ENCODE measurements around the gene SDK1.

SDK1 gene

DNA sequence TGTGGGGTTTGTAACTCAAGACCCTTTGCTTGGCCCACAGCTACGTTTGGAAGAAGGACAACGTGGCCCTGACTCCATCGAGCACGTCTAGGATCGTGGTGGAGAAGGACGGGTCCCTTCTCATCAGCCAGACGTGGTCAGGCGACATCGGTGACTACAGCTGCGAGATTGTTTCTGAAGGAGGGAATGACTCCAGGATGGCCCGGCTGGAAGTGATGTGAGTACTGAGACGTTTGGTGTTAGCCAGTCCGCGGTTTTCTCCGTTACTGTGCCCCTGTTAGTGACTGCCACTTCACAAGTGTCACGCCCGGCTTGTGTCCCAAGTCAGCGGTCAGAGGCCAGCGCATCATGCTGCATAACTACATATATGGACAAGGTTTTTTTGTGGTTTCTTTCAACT is 673.3 kb downstream of the SDK1 start:
- Histone ChIP-seq H3K36me3 (ENCODE audit: control insufficient read depth in 1 of 2, insufficient read depth in 2 of 2, low read depth in 1 of 2, low read length in 2 of 2) (peaks cover 7 to 12% of the 10 kb centered on the region in 2 experiments), H2AFZ (ENCODE audit: low read depth, low read length) (no peak overlapping the region), H3K79me1 (replicated peaks; ENCODE audit: low read length, poor library complexity, severe bottlenecking) (no peaks in the 10 kb centered on the region), H3K27me3 (ENCODE audit: control insufficient read depth in 1 of 2, insufficient read depth in 1 of 2, low read length in 2 of 2) (no peaks in the 10 kb centered on the region), H2AK5ac (ENCODE audit: low read length, severe bottlenecking) (no peak overlapping the region), H4K91ac (ENCODE audit: low read length) (no peak overlapping the region), H3K14ac (ENCODE audit: low read length in 2 of 2) (no peak overlapping the region), H2BK15ac (ENCODE audit: low read depth, poor library complexity, severe bottlenecking) (no peak overlapping the region), H3K4me2 (ENCODE audit: low read length, poor library complexity, severe bottlenecking) (no peak overlapping the region), H3K4me3 (ENCODE audit: insufficient read depth in 1 of 2, low read depth in 1 of 2, low read length in 2 of 2) (no peak overlapping the region), H2BK12ac (ENCODE audit: low read length in 2 of 2) (no peak overlapping the region), H3K23ac (ENCODE audit: low read length in 2 of 2) (no peak overlapping the region), H2BK120ac (ENCODE audit: low read depth, low read length) (no peak overlapping the region), H3K4ac (ENCODE audit: low read depth in 1 of 2, low read length in 2 of 2) (no peak overlapping the region), H4K8ac (ENCODE audit: low read length) (no peak overlapping the region), H3K18ac (ENCODE audit: low read depth in 1 of 2, low read length in 2 of 2) (no peak overlapping the region), H3K9me3 (ENCODE audit: control insufficient read depth, low read length) (no peaks in the 10 kb centered on the region), H3K27ac (ENCODE audit: low read length, poor library complexity, severe bottlenecking) (no peak overlapping the region), H3K4me1 (ENCODE audit: control insufficient read depth, insufficient read depth, low read depth, low read length) (no peaks in the 10 kb centered on the region), H3K9ac (ENCODE audit: low read length) (no peak overlapping the region), H2BK5ac (ENCODE audit: low read depth, low read length, poor library complexity, severe bottlenecking) (no peak overlapping the region)
- no peak for DNase-seq
- 96% methylated on average over 19 of the region's 19 CpGs for WGBS

DNA sequence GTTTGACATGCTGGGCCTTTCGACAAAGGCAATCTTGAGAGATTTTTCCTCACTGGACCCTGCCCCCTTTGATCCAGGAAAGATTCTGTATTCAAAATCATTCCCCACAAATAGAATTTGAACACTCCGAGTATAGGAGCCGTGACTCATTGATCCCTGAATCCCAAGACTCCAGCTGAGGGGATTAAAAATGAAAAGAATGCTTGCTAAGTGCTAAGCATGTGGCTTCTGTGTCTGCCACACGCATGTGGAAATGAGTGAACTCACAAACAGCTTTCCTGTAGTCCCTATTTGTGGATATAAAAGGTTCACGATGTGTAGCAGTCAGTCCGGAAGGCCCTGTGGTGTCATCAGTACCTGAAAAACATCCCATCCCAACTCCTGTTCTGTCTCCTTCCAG is 674.3 kb downstream of the SDK1 start:
- Histone ChIP-seq H4K91ac (ENCODE audit: low read length) (no peak overlapping the region), H3K14ac (ENCODE audit: low read length in 2 of 2) (no peak overlapping the region)
- 96% methylated on average over 6 of the region's 6 CpGs for WGBS

DNA sequence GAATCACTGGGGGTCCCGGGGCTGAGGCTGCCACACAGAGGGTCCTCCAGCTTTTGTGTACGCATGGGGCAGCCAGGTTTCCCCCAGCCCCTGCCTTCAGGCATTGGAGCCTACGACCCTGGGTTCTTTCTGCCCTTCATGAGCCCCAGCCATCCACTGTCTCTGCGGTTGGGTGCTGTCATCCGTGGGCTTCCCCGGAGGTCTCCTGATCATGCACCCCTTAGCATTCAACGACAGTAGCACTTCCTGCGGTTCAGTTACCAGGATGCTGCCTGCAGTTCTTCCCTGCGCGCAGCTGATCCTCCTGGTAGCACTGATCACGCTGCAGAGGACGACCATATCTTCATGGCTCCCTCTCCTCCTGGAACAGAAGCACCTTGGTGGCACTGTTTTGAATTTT is 676.3 kb downstream of the SDK1 start:
- no peak overlapping the region for H3K14ac ChIP-seq (ENCODE audit: low read length in 2 of 2)
- H2BK120ac ChIP-seq (ENCODE audit: low read depth, low read length), result no peak overlapping the region
- H3K27ac ChIP-seq (ENCODE audit: low read length, poor library complexity, severe bottlenecking), result no peak overlapping the region
- H3K9ac ChIP-seq (ENCODE audit: low read length), result no peak overlapping the region
- no peak overlapping the region for H3K4me2 ChIP-seq (ENCODE audit: low read length, poor library complexity, severe bottlenecking)
- H3K4me3 ChIP-seq (ENCODE audit: insufficient read depth in 1 of 2, low read depth in 1 of 2, low read length in 2 of 2), result no peak overlapping the region
- H3K9me3 ChIP-seq (ENCODE audit: control insufficient read depth, low read length), result peaks cover 5% of the 10 kb centered on the region
- no peak overlapping the region for H2BK15ac ChIP-seq (ENCODE audit: low read depth, poor library complexity, severe bottlenecking)
- H3K27me3 ChIP-seq (ENCODE audit: control insufficient read depth in 1 of 2, insufficient read depth in 1 of 2, low read length in 2 of 2), result no peaks in the 10 kb centered on the region
- H2BK5ac ChIP-seq (ENCODE audit: low read depth, low read length, poor library complexity, severe bottlenecking), result no peak overlapping the region
- H2AFZ ChIP-seq (ENCODE audit: low read depth, low read length), result no peak overlapping the region
- no peak overlapping the region for H2AK5ac ChIP-seq (ENCODE audit: low read length, severe bottlenecking)
- no peak overlapping the region for H3K4ac ChIP-seq (ENCODE audit: low read depth in 1 of 2, low read length in 2 of 2)
- no peak overlapping the region for H4K91ac ChIP-seq (ENCODE audit: low read length)
- WGBS, result 98% methylated on average over 12 of the region's 12 CpGs
- H3K4me1 ChIP-seq (ENCODE audit: control insufficient read depth, insufficient read depth, low read depth, low read length), result no peaks in the 10 kb centered on the region
- H3K18ac ChIP-seq (ENCODE audit: low read depth in 1 of 2, low read length in 2 of 2), result no peak overlapping the region
- no peak overlapping the region for H4K8ac ChIP-seq (ENCODE audit: low read length)
- H3K79me1 ChIP-seq (replicated peaks; ENCODE audit: low read length, poor library complexity, severe bottlenecking), result no peaks in the 10 kb centered on the region
- H2BK12ac ChIP-seq (ENCODE audit: low read length in 2 of 2), result no peak overlapping the region
- peaks cover 7 to 8% of the 10 kb centered on the region in 2 experiments for H3K36me3 ChIP-seq (ENCODE audit: control insufficient read depth in 1 of 2, insufficient read depth in 2 of 2, low read depth in 1 of 2, low read length in 2 of 2)
- DNase-seq, result no peak
- no peak overlapping the region for H3K23ac ChIP-seq (ENCODE audit: low read length in 2 of 2)

More for the DNA sequence above, 674.3 kb downstream of the SDK1 start:
- Histone ChIP-seq H3K4ac (ENCODE audit: low read depth in 1 of 2, low read length in 2 of 2) (no peak overlapping the region), H4K8ac (ENCODE audit: low read length) (no peak overlapping the region), H3K27ac (ENCODE audit: low read length, poor library complexity, severe bottlenecking) (no peak overlapping the region), H3K79me1 (replicated peaks; ENCODE audit: low read length, poor library complexity, severe bottlenecking) (no peaks in the 10 kb centered on the region), H3K36me3 (ENCODE audit: control insufficient read depth in 1 of 2, insufficient read depth in 2 of 2, low read depth in 1 of 2, low read length in 2 of 2) (peaks cover 7 to 10% of the 10 kb centered on the region in 2 experiments), H3K4me3 (ENCODE audit: insufficient read depth in 1 of 2, low read depth in 1 of 2, low read length in 2 of 2) (no peak overlapping the region), H3K23ac (ENCODE audit: low read length in 2 of 2) (no peak overlapping the region), H2BK5ac (ENCODE audit: low read depth, low read length, poor library complexity, severe bottlenecking) (no peak overlapping the region), H3K18ac (ENCODE audit: low read depth in 1 of 2, low read length in 2 of 2) (no peak overlapping the region), H2BK120ac (ENCODE audit: low read depth, low read length) (no peak overlapping the region), H2BK12ac (ENCODE audit: low read length in 2 of 2) (no peak overlapping the region), H3K4me2 (ENCODE audit: low read length, poor library complexity, severe bottlenecking) (no peak overlapping the region), H2BK15ac (ENCODE audit: low read depth, poor library complexity, severe bottlenecking) (no peak overlapping the region), H3K4me1 (ENCODE audit: control insufficient read depth, insufficient read depth, low read depth, low read length) (no peaks in the 10 kb centered on the region), H3K9me3 (ENCODE audit: control insufficient read depth, low read length) (no peaks in the 10 kb centered on the region), H3K27me3 (ENCODE audit: control insufficient read depth in 1 of 2, insufficient read depth in 1 of 2, low read length in 2 of 2) (no peaks in the 10 kb centered on the region), H2AFZ (ENCODE audit: low read depth, low read length) (no peak overlapping the region), H3K9ac (ENCODE audit: low read length) (no peak overlapping the region), H2AK5ac (ENCODE audit: low read length, severe bottlenecking) (no peak overlapping the region)
- no peak for DNase-seq

DNA sequence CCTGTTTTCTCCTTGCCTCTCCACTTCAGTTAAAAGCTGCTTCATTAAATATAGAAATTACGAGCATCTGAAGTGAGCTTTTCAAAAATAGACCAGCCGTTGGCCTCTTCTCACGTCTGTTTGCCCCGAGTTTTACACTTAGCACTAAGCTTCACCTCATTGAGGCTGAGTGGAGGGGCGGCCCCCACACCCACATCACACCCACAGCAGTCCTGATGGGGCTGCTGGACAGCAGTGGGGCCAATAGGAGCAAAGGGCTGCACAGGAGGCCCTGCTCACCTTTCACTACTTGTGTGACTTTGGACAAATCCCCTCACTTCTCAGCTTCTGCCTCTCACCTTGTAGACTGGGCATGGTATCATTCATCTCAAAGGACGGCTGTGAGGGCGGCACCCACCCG is 677.8 kb downstream of the SDK1 start:
- Histone ChIP-seq H3K4me1 (ENCODE audit: control insufficient read depth, insufficient read depth, low read depth, low read length) (no peaks in the 10 kb centered on the region), H3K27me3 (ENCODE audit: control insufficient read depth in 1 of 2, insufficient read depth in 1 of 2, low read length in 2 of 2) (no peaks in the 10 kb centered on the region), H3K9me3 (ENCODE audit: control insufficient read depth, low read length) (peaks cover 5% of the 10 kb centered on the region), H3K79me1 (replicated peaks; ENCODE audit: low read length, poor library complexity, severe bottlenecking) (no peaks in the 10 kb centered on the region), H2AFZ (ENCODE audit: low read depth, low read length) (no peak overlapping the region), H2BK120ac (ENCODE audit: low read depth, low read length) (no peak overlapping the region), H3K18ac (ENCODE audit: low read depth in 1 of 2, low read length in 2 of 2) (no peak overlapping the region), H3K36me3 (ENCODE audit: control insufficient read depth in 1 of 2, insufficient read depth in 2 of 2, low read depth in 1 of 2, low read length in 2 of 2) (peaks cover 7 to 8% of the 10 kb centered on the region in 2 experiments), H3K4ac (ENCODE audit: low read depth in 1 of 2, low read length in 2 of 2) (no peak overlapping the region), H2BK5ac (ENCODE audit: low read depth, low read length, poor library complexity, severe bottlenecking) (no peak overlapping the region), H3K4me2 (ENCODE audit: low read length, poor library complexity, severe bottlenecking) (no peak overlapping the region), H3K4me3 (ENCODE audit: insufficient read depth in 1 of 2, low read depth in 1 of 2, low read length in 2 of 2) (no peak overlapping the region), H2BK12ac (ENCODE audit: low read length in 2 of 2) (no peak overlapping the region), H2BK15ac (ENCODE audit: low read depth, poor library complexity, severe bottlenecking) (no peak overlapping the region), H4K8ac (ENCODE audit: low read length) (no peak overlapping the region), H3K9ac (ENCODE audit: low read length) (no peak overlapping the region), H4K91ac (ENCODE audit: low read length) (no peak overlapping the region), H3K14ac (ENCODE audit: low read length in 2 of 2) (no peak overlapping the region), H3K23ac (ENCODE audit: low read length in 2 of 2) (no peak overlapping the region), H2AK5ac (ENCODE audit: low read length, severe bottlenecking) (no peak overlapping the region), H3K27ac (ENCODE audit: low read length, poor library complexity, severe bottlenecking) (no peak overlapping the region)
- no peak for DNase-seq
- WGBS, result 84% methylated on average over 8 of the region's 8 CpGs

Measured in mesenchymal stem cell (in vitro differentiated cells and primary cell).